Mononuclear cell (primary cell): ENCODE measurements around the gene RIT2. TPM values are rescaled to one million over a fixed set of nuclear protein-coding genes. Genes with fewer than 3 reads are reported as not detected.

Experiments
- H3K27me3 ChIP-seq: 2 replicates; pipeline ENCODE4 v1.6.0; 2011; ENCODE audit warnings: low read length, control low read depth; ENCODE audit not compliant: insufficient read depth
- H3K4me1 ChIP-seq: 2 replicates; pipeline ENCODE4 v1.5.1; 2011; ENCODE audit warnings: mild to moderate bottlenecking, low read length, control low read depth; ENCODE audit not compliant: insufficient read depth
- H3K4me3 ChIP-seq: 2 replicates; pipeline ENCODE4 v1.5.1; 2011; ENCODE audit warnings: mild to moderate bottlenecking, low read length, moderate library complexity
- H3K9me3 ChIP-seq: 2 replicates; pipeline ENCODE4 v1.5.1; 2011; ENCODE audit warnings: low read depth, mild to moderate bottlenecking, control low read depth, low read length
- total RNA-seq: library from RNA; depleted of rRNA; stranded (reverse); fragments of >200 nt; gene quantifications from one replicate; pipeline ENCODE4 v1.2.3, GENCODE V29; 2012

RIT2 gene
- total RNA-seq, 1 donor, result not detected

DNA sequence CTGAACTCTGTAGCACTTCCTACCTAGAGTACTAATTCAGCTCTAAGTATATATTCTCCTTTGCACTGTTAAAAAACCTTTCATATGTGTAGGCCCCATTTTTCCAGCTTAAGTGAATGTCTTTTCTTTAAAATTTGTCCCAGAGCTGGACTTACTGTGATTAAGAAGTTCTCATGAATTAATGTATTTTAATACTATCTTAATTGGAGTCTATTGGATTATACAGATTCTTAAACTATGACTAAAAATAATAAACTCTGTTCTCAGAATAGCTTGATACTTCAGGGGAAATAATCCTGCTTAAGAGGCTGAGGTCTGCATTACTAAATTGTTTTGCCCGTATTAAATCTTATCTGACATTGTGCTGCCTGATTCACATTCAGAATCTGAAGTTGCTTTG is 223.3 kb downstream of the RIT2 start:
- Histone ChIP-seq H3K27me3 (no peaks in the 10 kb centered on the region), H3K4me3 (no peak overlapping the region), H3K4me1 (no peaks in the 10 kb centered on the region), H3K9me3 (no peaks in the 10 kb centered on the region)

DNA sequence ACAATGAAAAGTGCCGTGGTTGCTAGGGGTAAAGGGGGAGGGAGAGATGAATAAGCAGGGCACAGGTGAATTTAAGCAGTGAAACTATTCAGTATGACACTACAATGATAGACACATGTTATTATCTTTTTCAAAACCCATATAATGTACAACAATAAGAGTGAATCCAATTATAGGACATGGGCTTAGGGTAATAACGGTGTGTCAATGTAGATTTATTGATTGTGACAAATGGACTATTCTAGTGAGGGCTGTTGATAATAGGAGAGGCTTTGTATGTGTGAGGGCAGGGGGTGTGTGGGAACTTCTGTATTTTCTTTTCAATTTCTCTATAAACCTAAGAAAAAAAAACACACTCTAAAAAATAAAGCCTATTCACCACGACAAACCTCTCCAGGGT is 223.8 kb downstream of the RIT2 start:
- Histone ChIP-seq H3K4me3 (no peak overlapping the region), H3K4me1 (no peaks in the 10 kb centered on the region), H3K27me3 (no peaks in the 10 kb centered on the region), H3K9me3 (no peaks in the 10 kb centered on the region)

DNA sequence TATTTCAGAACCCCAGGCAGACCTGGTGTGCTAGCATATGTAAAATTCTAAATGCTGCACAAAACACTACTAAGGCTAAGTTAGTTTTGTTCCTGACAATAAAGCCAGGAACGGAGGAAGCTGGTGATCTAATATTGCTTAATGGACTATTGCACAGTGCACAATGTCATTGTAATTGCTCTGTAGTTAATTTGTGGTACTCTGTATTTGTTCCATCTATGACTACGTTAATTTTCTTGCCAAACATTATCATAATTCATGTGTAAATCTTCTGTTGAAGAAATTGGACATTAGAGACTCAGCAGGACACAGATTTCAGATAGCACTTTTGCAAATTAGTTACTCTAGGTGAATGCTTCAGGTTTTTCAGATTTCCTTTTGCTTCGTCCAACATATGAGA is 232.3 kb downstream of the RIT2 start:
- Histone ChIP-seq H3K4me3 (no peak overlapping the region), H3K9me3 (no peaks in the 10 kb centered on the region), H3K27me3 (no peaks in the 10 kb centered on the region), H3K4me1 (no peaks in the 10 kb centered on the region)

DNA sequence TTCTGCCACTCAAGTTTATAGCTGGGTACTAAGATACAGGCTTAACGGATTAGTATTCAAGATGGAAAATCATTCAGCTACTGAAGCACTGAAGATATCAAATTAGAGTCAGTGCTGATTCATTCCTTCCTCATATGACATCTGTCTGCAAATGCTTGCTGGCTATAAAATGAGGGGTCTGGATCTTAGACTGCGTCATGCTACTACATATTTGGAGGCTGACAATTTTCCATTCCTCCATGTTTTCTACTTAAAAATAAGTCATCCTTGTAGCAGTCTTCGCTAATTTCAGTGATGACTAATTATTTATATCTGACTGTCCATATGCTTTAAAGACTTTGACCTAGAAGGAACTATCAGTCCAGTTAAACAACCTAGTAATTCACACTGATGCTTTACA is 233.4 kb downstream of the RIT2 start:
- no peaks in the 10 kb centered on the region for H3K27me3 ChIP-seq
- H3K4me3 ChIP-seq, result no peak overlapping the region
- no peaks in the 10 kb centered on the region for H3K4me1 ChIP-seq
- H3K9me3 ChIP-seq, result no peaks in the 10 kb centered on the region

DNA sequence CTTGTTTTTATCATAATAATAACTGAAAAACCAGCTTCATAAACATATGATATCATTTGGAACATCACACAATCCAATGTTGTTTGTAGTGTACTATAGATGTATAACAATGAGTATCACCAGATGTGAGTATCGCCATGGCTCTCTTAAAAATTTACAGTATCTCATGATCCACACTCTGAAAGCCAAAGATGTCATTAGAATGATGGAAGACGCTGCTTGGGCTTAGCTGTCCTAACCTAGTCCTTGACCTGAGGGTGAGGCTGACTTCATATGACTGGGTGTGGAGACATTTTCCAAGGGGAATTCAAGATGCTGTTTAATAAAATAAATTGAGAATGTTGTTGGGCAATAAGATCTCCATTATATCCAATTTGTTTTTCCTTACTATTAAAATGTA is 242.6 kb downstream of the RIT2 start:
- no peaks in the 10 kb centered on the region for H3K27me3 ChIP-seq
- no peak overlapping the region for H3K4me3 ChIP-seq
- no peaks in the 10 kb centered on the region for H3K4me1 ChIP-seq

GRCh38 chr18:42864876-42865275 is 250.6 kb downstream of the RIT2 start:
- Histone ChIP-seq H3K4me1 (no peaks in the 10 kb centered on the region), H3K4me3 (no peak overlapping the region), H3K9me3 (no peaks in the 10 kb centered on the region), H3K27me3 (no peaks in the 10 kb centered on the region)

More for the DNA sequence above, 242.6 kb downstream of the RIT2 start:
- no peaks in the 10 kb centered on the region for H3K9me3 ChIP-seq

DNA sequence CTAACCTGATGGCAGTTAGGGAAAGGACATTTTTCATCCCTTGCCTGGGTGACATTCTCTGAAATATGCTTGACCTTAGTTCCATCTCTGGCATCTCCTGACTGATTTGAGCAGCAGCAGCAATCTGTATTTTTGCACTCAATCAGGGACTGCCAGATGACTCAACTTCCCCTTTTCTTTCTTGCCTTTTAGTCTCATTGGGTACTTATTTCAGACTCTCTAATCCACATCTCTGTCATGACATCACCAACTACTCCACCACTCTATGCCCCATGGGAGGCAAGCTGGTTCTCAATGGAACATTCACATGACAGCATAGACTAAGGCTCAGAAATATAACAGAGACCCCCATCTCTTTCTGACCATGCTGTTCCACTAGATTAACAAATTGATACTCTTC is 254.2 kb downstream of the RIT2 start:
- H3K9me3 ChIP-seq, result peaks cover 4% of the 10 kb centered on the region
- H3K4me1 ChIP-seq, result no peaks in the 10 kb centered on the region
- no peak overlapping the region for H3K4me3 ChIP-seq
- H3K27me3 ChIP-seq, result no peaks in the 10 kb centered on the region

- H3K9me3 ChIP-seq, result peaks cover 4% of the 10 kb centered on the region
- no peaks in the 10 kb centered on the region for H3K4me1 ChIP-seq
- no peaks in the 10 kb centered on the region for H3K27me3 ChIP-seq
- H3K4me3 ChIP-seq, result no peak overlapping the region
Observed at GRCh38 chr18:42860548-42860947, 254.9 kb downstream of the RIT2 start.

DNA sequence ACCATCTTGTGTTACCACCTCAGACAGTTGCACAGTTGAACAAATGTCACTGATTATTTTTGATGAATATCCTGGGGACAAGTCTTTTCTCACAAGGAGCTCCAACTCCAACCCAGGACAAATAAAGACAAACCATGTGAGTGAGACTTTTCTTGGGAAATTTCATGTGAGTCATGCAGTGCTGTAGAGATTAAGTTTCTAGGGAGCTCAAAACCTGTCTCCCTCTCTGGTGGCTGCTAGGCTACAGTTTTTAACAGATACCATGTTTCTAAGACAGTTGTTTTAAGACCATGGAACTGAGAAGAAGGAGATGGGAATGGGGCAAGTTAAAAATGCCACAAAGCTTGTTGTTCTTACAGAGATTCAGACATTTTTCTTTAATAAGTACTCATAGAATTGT is 255.5 kb downstream of the RIT2 start:
- H3K4me1 ChIP-seq, result no peaks in the 10 kb centered on the region
- H3K9me3 ChIP-seq, result peaks cover 4% of the 10 kb centered on the region
- H3K27me3 ChIP-seq, result no peaks in the 10 kb centered on the region
- H3K4me3 ChIP-seq, result no peak overlapping the region

- peaks cover 4% of the 10 kb centered on the region for H3K9me3 ChIP-seq
- H3K27me3 ChIP-seq, result no peaks in the 10 kb centered on the region
- H3K4me3 ChIP-seq, result no peak overlapping the region
- H3K4me1 ChIP-seq, result no peaks in the 10 kb centered on the region
Observed at GRCh38 chr18:42854558-42854957, 260.9 kb downstream of the RIT2 start.

- Histone ChIP-seq H3K27me3 (no peaks in the 10 kb centered on the region), H3K4me3 (no peak overlapping the region), H3K4me1 (no peaks in the 10 kb centered on the region), H3K9me3 (peaks cover 4% of the 10 kb centered on the region)
Observed at GRCh38 chr18:42850174-42851083, 265.1 kb downstream of the RIT2 start.

DNA sequence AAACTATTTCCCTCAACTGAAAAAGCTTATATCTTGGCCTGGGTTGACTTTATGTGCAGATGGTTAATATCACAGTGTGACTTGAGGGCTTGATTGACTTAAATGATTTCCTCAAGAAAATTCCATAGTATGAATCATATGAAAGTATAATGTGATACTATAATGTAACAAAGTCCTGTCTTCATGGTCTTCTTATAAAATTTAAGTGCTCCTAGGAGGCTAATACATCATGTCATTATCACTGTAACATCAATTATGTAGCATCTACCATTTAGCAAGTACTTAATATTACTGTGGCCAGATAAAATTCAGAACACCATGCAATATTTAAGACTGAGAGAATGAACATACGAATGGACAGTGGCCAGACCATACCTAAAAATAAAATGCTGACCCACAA is 276.1 kb downstream of the RIT2 start:
- H3K4me3 ChIP-seq, result no peak overlapping the region

DNA sequence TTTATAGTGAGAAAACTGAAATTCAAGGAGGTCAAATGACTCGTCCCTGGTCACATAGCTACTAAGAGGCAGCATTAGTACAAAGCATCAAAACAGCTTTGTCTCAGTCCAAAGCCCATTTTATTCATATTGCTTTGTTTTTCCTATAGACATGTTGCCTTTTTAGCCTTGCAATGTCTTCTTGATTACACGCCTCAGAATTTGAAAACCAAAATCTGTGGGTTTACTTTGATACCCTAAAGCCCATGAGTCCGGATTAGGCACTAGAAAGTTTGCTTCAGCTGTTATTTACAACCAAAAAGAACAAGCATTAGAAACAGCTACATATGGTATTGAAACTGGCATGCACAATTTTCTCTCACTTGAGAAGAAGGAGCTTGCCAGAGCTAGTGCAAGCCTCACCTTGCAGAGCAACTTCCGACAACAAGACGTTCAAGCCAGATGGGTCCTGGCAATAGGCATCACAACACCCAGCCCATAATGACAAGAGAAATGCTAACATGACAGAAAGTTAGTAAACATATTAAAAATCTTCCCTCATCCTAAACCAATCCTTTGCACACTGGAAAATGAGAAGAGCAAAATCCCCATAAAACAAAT is 276.8 kb downstream of the RIT2 start:
- Histone ChIP-seq H3K9me3 (no peaks in the 10 kb centered on the region), H3K4me1 (no peaks in the 10 kb centered on the region), H3K4me3 (no peak overlapping the region), H3K27me3 (no peaks in the 10 kb centered on the region)

More for the DNA sequence above, 276.1 kb downstream of the RIT2 start:
- no peaks in the 10 kb centered on the region for H3K27me3 ChIP-seq
- H3K9me3 ChIP-seq, result no peaks in the 10 kb centered on the region
- H3K4me1 ChIP-seq, result no peaks in the 10 kb centered on the region

- Histone ChIP-seq H3K27me3 (no peaks in the 10 kb centered on the region), H3K4me1 (no peaks in the 10 kb centered on the region), H3K9me3 (no peaks in the 10 kb centered on the region), H3K4me3 (no peak overlapping the region)
Observed at GRCh38 chr18:42830936-42831335, 284.5 kb downstream of the RIT2 start.

- no peak overlapping the region for H3K4me3 ChIP-seq
- no peaks in the 10 kb centered on the region for H3K27me3 ChIP-seq
- no peaks in the 10 kb centered on the region for H3K9me3 ChIP-seq
- H3K4me1 ChIP-seq, result no peaks in the 10 kb centered on the region
Observed at GRCh38 chr18:42828881-42829280, 286.6 kb downstream of the RIT2 start.

DNA sequence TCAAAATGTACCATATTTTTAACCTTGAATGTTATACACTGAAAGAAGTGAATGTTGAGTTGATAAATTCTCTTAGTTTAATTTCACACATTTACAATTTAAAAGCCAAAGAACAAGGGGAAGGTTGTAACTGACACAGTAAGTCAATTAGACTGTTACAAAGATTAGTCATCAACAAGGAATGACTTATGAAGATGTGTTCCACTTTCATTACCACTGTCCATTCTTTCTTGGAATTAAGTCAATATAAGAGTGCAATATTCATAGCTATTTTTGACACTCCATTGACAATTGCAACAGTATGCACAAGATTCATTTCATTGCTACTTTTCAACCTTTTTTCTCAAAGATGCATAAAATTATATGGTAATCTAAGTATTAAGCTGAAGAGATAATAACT is 291.3 kb downstream of the RIT2 start:
- H3K4me3 ChIP-seq, result no peak overlapping the region
- H3K4me1 ChIP-seq, result no peaks in the 10 kb centered on the region
- H3K9me3 ChIP-seq, result no peaks in the 10 kb centered on the region
- no peaks in the 10 kb centered on the region for H3K27me3 ChIP-seq
